ENCODE measurements around the gene GPR39. TPM values are rescaled to one million over a fixed set of nuclear protein-coding genes. Genes with fewer than 3 reads are reported as not detected.

GPR39 gene
- total RNA-seq, 4 donors from 2014 or later = 2.8 to 9.7 (median 5.4) TPM

DNA sequence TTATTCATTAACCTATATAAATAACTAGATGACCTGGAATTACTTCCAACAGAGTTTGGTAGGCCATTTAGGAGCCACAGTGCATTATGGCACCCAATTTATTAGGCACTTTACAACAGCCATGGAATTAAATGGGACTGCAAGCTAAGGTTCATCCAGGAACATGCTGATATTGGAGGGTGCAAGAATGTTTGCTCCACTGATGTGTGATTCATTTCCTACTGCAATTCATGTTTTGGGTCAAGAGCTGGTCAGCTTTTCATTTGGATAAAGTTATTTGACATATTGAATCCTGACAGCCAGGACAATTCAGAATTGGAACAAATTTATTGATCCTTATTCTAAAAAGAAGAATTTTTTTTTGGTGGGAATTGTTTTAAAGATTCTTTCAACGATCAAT is 265.2 kb downstream of the GPR39 start:
- intact Hi-C loops (cut with DNase I) = no loop called here
- TF ChIP-seq, protein P1, sequence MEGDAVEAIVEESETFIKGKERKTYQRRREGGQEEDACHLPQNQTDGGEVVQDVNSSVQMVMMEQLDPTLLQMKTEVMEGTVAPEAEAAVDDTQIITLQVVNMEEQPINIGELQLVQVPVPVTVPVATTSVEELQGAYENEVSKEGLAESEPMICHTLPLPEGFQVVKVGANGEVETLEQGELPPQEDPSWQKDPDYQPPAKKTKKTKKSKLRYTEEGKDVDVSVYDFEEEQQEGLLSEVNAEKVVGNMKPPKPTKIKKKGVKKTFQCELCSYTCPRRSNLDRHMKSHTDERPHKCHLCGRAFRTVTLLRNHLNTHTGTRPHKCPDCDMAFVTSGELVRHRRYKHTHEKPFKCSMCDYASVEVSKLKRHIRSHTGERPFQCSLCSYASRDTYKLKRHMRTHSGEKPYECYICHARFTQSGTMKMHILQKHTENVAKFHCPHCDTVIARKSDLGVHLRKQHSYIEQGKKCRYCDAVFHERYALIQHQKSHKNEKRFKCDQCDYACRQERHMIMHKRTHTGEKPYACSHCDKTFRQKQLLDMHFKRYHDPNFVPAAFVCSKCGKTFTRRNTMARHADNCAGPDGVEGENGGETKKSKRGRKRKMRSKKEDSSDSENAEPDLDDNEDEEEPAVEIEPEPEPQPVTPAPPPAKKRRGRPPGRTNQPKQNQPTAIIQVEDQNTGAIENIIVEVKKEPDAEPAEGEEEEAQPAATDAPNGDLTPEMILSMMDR (IDR thresholded peaks at IDR 0.05) = no peak
- no peak for TF ChIP-seq POLR2A (IDR thresholded peaks at IDR 0.05)
- no peak for DNase-seq
- Histone ChIP-seq H3K27me3 (no peaks in the 10 kb centered on the region), H3K27ac (no peak overlapping the region), H3K4me3 (replicated peaks in 1 of 3) (no peak overlapping the region), H3K4me1 (no peaks in the 10 kb centered on the region), H3K9me3 (no peaks in the 10 kb centered on the region), H3K36me3 (no peaks in the 10 kb centered on the region)
- WGBS, 2 donors = 97 to 100% methylated on average over 1 of the region's 1 CpG

DNA sequence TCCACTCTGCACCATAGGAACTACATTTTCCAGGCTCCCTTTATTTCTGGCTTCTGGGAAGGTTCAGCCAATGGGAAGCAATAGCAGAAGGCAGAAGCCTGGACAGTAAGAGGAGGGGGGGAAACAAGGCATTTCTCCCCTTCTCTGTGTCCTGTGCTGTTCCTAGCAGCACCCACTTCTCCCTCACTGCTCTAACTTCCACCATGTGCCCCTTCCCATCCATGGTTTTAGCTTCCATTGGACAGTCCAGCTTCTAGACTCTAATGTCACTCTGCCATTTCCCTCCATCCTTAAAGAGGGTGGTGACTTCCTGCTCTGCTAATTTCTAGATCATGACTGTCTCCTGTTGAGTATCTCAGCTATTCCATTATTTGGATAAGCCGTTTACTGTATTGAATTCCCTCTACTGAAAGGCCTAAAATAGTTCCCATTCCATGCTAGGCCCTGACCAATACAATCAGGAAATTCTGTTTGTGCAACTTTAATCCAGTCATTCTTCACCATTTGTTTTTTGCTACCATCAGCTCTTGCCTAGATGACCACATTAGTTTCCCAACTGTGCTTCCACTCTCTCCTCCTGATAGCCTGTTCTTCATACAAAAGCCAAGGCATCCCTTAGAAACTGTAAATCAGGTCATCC is 274.2 kb downstream of the GPR39 start:
- H3K9me3 ChIP-seq = no peaks in the 10 kb centered on the region
- intact Hi-C loops (cut with DNase I) = no loop called here
- no peaks in the 10 kb centered on the region for H3K36me3 ChIP-seq
- no peak overlapping the region for H3K27ac ChIP-seq
- no peak overlapping the region for H3K4me3 ChIP-seq (replicated peaks in 1 of 3)
- WGBS, 2 donors = 48 to 50% methylated on average over 1 of the region's 1 CpG
- no peaks in the 10 kb centered on the region for H3K4me1 ChIP-seq
- no peak for TF ChIP-seq POLR2A (IDR thresholded peaks at IDR 0.05)
- TF ChIP-seq, protein P1 (IDR thresholded peaks at IDR 0.05) = no peak
- no peaks in the 10 kb centered on the region for H3K27me3 ChIP-seq
- no peak for DNase-seq

DNA sequence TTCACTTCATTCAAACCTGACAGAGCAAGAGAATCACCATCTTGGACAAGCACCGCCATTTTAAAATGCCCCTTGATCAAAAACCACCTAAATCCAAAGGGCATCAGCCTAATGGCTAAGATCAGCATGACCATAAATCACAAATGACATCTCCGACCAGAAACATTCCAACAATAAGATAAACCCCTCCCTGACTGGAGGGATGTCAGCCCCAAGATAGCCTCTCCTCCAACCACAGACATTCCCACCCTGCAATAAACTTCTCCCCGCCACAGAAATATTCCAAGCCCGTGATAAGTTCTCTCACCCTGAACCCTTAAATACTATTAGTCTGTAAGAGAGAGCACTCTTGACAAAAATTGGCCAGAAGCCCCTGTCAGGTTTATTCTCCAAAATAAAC is 275.0 kb downstream of the GPR39 start:
- Histone ChIP-seq H3K27me3 (no peaks in the 10 kb centered on the region), H3K9me3 (no peaks in the 10 kb centered on the region), H3K36me3 (no peaks in the 10 kb centered on the region), H3K4me1 (no peaks in the 10 kb centered on the region), H3K4me3 (replicated peaks in 1 of 3) (no peak overlapping the region), H3K27ac (no peak overlapping the region)
- TF ChIP-seq, protein P1 (IDR thresholded peaks at IDR 0.05) = no peak
- TF ChIP-seq POLR2A (IDR thresholded peaks at IDR 0.05) = no peak
- WGBS, 2 donors = 88 to 95% methylated on average over 4 of the region's 4 CpGs
- no peak for DNase-seq
- intact Hi-C loops (cut with DNase I) = no loop called here

DNA sequence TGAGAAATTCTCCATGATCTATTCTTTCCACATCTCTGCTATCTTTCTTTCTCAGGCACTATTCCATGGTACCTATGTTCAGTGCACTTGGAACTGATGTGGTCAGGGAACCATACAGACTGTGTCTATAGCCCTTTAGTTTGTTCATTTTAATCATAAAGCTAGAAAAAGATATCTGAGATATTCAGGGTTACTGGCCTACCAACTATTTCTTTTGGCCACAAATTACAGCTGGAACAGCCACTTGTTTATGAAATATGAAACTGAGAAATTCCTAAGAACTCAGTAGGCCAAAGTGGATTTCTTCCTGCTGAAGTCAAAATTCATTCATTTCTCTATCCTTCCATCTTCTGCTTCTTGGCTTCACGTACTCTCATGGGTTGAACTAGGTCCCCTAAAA is 276.2 kb downstream of the GPR39 start:
- DNase-seq = no peak
- intact Hi-C loops (cut with DNase I) = no loop called here
- Histone ChIP-seq H3K4me3 (replicated peaks in 1 of 3) (no peak overlapping the region), H3K27ac (no peak overlapping the region), H3K27me3 (no peaks in the 10 kb centered on the region), H3K9me3 (no peaks in the 10 kb centered on the region), H3K36me3 (no peaks in the 10 kb centered on the region), H3K4me1 (no peaks in the 10 kb centered on the region)
- 74 to 88% methylated on average over 1 of the region's 1 CpG for WGBS, 2 donors
- TF ChIP-seq, protein P1 (IDR thresholded peaks at IDR 0.05) = no peak
- no peak for TF ChIP-seq POLR2A (IDR thresholded peaks at IDR 0.05)

Small RNAs within 50 kb of the gene (small RNA-seq; reads per million reads assigned to genes)
- not detected for gene RNU6-175P

Data from thyroid gland (tissue), 4 donors.